Neural cell (in vitro differentiated cells): ENCODE data around the gene LPAR3. TPM values are rescaled to one million over a fixed set of nuclear protein-coding genes. Genes with fewer than 3 reads are reported as not detected.
A peak's percentile ranks its signal among the peaks of the same experiment; 100 is the strongest.

Source experiments
- H2AFZ ChIP-seq: fragments of 200-600, 300-800 bp; sonication (generic), shearing (Covaris generic); 2 replicates; pipeline ENCODE4 v1.6.0; 2014; ENCODE audit warnings: low read depth, mild to moderate bottlenecking, antibody characterized with exemption, low read length, moderate library complexity
- H3F3A ChIP-seq: fragments of 200-600 bp; shearing (Covaris generic); 2 replicates; pipeline ENCODE4 v1.6.1; 2016; ENCODE audit warnings: mild to moderate bottlenecking, moderate library complexity, mixed read lengths, antibody characterized with exemption, low read length; ENCODE audit not compliant: insufficient read depth, poor library complexity, severe bottlenecking
- H3K27ac ChIP-seq: fragments of 200-600, 300-800 bp; sonication (generic), shearing (Covaris generic); 2 replicates; pipeline ENCODE4 v1.5.1; 2014; ENCODE audit warnings: mild to moderate bottlenecking, low read length, moderate library complexity
- H3K27me3 ChIP-seq: fragments of 300-800, 200-600 bp; sonication (generic), shearing (Covaris generic); 2 replicates; pipeline ENCODE4 v1.6.0; 2014; ENCODE audit warnings: mild to moderate bottlenecking, low read depth, low read length, moderate library complexity; ENCODE audit not compliant: insufficient read depth
- H3K36me3 ChIP-seq: fragments of 300-800, 200-600 bp; sonication (generic), shearing (Covaris generic); 2 replicates; pipeline ENCODE4 v1.5.1; 2014; ENCODE audit warnings: mild to moderate bottlenecking, antibody characterized with exemption, low read length, moderate library complexity; ENCODE audit not compliant: insufficient read depth
- H3K4me2 ChIP-seq: fragments of 300-800, 200-600 bp; sonication (generic), shearing (Covaris generic); 2 replicates; pipeline ENCODE4 v1.6.0; 2014; ENCODE audit warnings: mild to moderate bottlenecking, low read length
- H3K4me3 ChIP-seq: fragments of 300-800, 200-600 bp; sonication (generic), shearing (Covaris generic); 2 replicates; pipeline ENCODE4 v1.5.1; 2014; ENCODE audit warnings: mild to moderate bottlenecking, low read length, moderate library complexity
- H3K79me2 ChIP-seq: fragments of 200-600 bp; shearing (Covaris generic); replicated peaks from 2 replicates; pipeline ENCODE4 v1.6.0; 2014; ENCODE audit warnings: mild to moderate bottlenecking, low read length, moderate library complexity; ENCODE audit not compliant: insufficient read depth
- H3K9ac ChIP-seq: fragments of 300-800, 200-600 bp; sonication (generic), shearing (Covaris generic); 2 replicates; pipeline ENCODE4 v1.6.1; 2016; ENCODE audit warnings: mild to moderate bottlenecking, low read length, mixed read lengths
- H3K9me2 ChIP-seq: fragments of 200-600 bp; shearing (Covaris generic); 2 replicates; pipeline ENCODE4 v1.6.1; 2016; ENCODE audit warnings: mild to moderate bottlenecking, low read length, mixed read lengths; ENCODE audit not compliant: insufficient read depth
- H3K9me3 ChIP-seq: fragments of 200-600, 300-800 bp; sonication (generic), shearing (Covaris generic); 2 replicates; pipeline ENCODE4 v1.6.1; 2016; ENCODE audit warnings: mild to moderate bottlenecking, mixed run types, low read length, moderate library complexity, mixed read lengths
- H4K20me1 ChIP-seq: fragments of 200-600 bp; shearing (Covaris generic); 2 replicates; pipeline ENCODE4 v1.6.1; 2016; ENCODE audit warnings: mild to moderate bottlenecking, mixed run types; ENCODE audit not compliant: insufficient read depth
- CTCF ChIP-seq: fragments of 450-650 bp; IDR thresholded peaks from 2 replicates; pipeline ENCODE4 v1.5.1; 2014; ENCODE audit warnings: antibody characterized with exemption, mild to moderate bottlenecking, moderate library complexity; ENCODE audit not compliant: poor library complexity, severe bottlenecking
- EP300 ChIP-seq: fragments of 450-650 bp; conservative IDR thresholded peaks from 2 replicates; pipeline ENCODE4 v1.6.1; 2014; ENCODE audit warnings: antibody characterized with exemption, mild to moderate bottlenecking, moderate library complexity; ENCODE audit not compliant: poor library complexity, severe bottlenecking
- EZH2 ChIP-seq: fragments of 200-600, 300-800 bp; shearing (Covaris generic), sonication (generic); IDR thresholded peaks from 2 replicates; pipeline ENCODE4 v1.6.1; 2014; ENCODE audit warnings: antibody characterized with exemption, low read length, borderline replicate concordance, mild to moderate bottlenecking; ENCODE audit not compliant: insufficient read depth, poor library complexity, severe bottlenecking
- MXI1 ChIP-seq: fragments of 450-650 bp; conservative IDR thresholded peaks from 2 replicates; pipeline ENCODE4 v1.6.1; 2014; ENCODE audit warnings: antibody characterized with exemption, mild to moderate bottlenecking; ENCODE audit not compliant: poor library complexity, severe bottlenecking
- POLR2AphosphoS5 ChIP-seq: IDR thresholded peaks from 2 replicates; pipeline ENCODE4 v1.6.1; 2012
- RAD21 ChIP-seq: fragments of 450-650 bp; conservative IDR thresholded peaks from 2 replicates; pipeline ENCODE4 v1.6.1; 2014; ENCODE audit warnings: antibody characterized with exemption, mild to moderate bottlenecking, moderate library complexity
- REST ChIP-seq: IDR thresholded peaks from 2 replicates; pipeline ENCODE4 v1.6.1; 2012; ENCODE audit warnings: borderline replicate concordance
- SMC3 ChIP-seq: fragments of 450-650 bp; conservative IDR thresholded peaks from 2 replicates; pipeline ENCODE4 v1.6.1; 2014; ENCODE audit warnings: antibody characterized with exemption, mild to moderate bottlenecking, moderate library complexity; ENCODE audit not compliant: poor library complexity
- TAF1 ChIP-seq: IDR thresholded peaks from 2 replicates; pipeline ENCODE4 v1.6.1; 2012; ENCODE audit warnings: low read depth
- polyA plus RNA-seq: library from polyadenylated mRNA; depleted of rRNA; stranded (reverse); fragments of >200 nt; gene quantifications from 2 replicates; pipeline ENCODE4 v1.2.3, GENCODE V29; 2014

LPAR3 gene
- polyA plus RNA-seq, 1 donor from 2014 or later: not detected

GRCh38 chr1:84773195-84773594 is 119.8 kb downstream of the LPAR3 start:
- Histone ChIP-seq H3F3A (no peaks in the 10 kb centered on the region), H3K27ac (no peak overlapping the region), H3K9ac (no peak overlapping the region), H3K27me3 (no peaks in the 10 kb centered on the region), H3K36me3 (no peaks in the 10 kb centered on the region), H3K79me2 (no peaks in the 10 kb centered on the region), H4K20me1 (no peaks in the 10 kb centered on the region), H3K9me2 (no peaks in the 10 kb centered on the region), H3K4me2 (no peak overlapping the region), H2AFZ (no peak overlapping the region), H3K4me3 (no peak overlapping the region), H3K9me3 (no peaks in the 10 kb centered on the region)
- TF ChIP-seq CTCF: no peak
- no peak for TF ChIP-seq REST
- no peak for TF ChIP-seq POLR2AphosphoS5
- no peak for TF ChIP-seq TAF1
- TF ChIP-seq EP300: no peak
- no peak for TF ChIP-seq SMC3
- TF ChIP-seq RAD21: no peak
- no peak for TF ChIP-seq MXI1
- no peak for TF ChIP-seq EZH2

- Histone ChIP-seq H3K27me3 (no peaks in the 10 kb centered on the region), H3K4me3 (no peak overlapping the region), H3K36me3 (no peaks in the 10 kb centered on the region), H3F3A (no peaks in the 10 kb centered on the region), H3K27ac (no peak overlapping the region), H3K9me3 (no peaks in the 10 kb centered on the region), H3K79me2 (no peaks in the 10 kb centered on the region), H3K9me2 (no peaks in the 10 kb centered on the region), H3K4me2 (no peak overlapping the region), H3K9ac (no peak overlapping the region), H4K20me1 (no peaks in the 10 kb centered on the region), H2AFZ (peak overlapping the region; percentile 10)
- TF ChIP-seq POLR2AphosphoS5 (no peak), RAD21 (peak; percentile 92), SMC3 (peak; percentile 88), MXI1 (no peak), CTCF (peak; percentile 93), REST (no peak)
Observed at GRCh38 chr1:84772428-84772943, 120.5 kb downstream of the LPAR3 start.
